NCI-H1105 (cell line): ENCODE measurements around the gene IGFBP3.
"Not testable (repeated sequence)": the region's sequence is repeated elsewhere in the genome, so short reads cannot be mapped to it uniquely, and the experiment has no call there.

Source experiments
- DNase-seq: peaks from one replicate; lab custom pipeline; 2025; lab: John Stamatoyannopoulos, UW

Gene IGFBP3, protein sequence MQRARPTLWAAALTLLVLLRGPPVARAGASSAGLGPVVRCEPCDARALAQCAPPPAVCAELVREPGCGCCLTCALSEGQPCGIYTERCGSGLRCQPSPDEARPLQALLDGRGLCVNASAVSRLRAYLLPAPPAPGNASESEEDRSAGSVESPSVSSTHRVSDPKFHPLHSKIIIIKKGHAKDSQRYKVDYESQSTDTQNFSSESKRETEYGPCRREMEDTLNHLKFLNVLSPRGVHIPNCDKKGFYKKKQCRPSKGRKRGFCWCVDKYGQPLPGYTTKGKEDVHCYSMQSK

DNA sequence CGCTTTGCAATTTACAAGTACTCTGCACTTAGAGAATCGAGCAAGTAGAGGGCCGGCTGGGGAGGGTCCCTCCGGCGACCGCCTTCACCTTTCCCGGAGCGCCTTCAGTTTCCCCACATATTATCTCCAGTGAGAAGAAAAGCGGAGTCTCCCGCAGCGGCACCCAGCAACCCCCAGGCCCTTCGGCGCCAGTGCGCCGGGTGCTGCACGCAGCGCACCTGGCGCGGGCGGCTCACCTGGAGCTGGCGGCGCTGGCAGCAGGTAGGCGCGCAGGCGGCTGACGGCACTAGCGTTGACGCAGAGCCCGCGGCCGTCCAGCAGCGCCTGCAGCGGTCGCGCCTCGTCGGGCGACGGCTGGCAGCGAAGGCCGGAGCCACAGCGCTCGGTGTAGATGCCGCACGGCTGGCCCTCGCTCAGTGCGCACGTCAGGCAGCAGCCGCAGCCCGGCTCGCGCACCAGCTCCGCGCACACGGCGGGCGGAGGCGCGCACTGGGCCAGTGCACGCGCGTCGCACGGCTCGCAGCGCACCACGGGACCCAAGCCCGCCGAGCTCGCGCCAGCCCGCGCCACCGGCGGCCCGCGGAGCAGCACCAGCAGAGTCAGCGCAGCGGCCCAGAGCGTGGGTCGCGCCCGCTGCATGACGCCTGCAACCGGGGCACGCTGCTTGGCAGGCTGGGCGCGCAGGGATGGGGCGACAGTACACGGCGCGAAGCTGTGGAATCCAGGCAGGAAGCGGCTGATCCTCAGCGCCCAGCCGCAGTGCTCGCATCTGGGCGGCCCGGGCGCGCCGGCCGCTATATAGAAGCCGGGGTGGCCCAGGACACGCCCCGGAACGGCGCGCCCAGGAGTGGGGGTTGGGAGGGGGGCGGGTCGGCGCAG, at the start of gene IGFBP3:
IGFBP3 (minus strand) TSS at position 771 of the 879 bp plus-strand sequence; CDS start at position 639, 132 bp downstream.
- DNase-seq = peak; percentile 83

DNA sequence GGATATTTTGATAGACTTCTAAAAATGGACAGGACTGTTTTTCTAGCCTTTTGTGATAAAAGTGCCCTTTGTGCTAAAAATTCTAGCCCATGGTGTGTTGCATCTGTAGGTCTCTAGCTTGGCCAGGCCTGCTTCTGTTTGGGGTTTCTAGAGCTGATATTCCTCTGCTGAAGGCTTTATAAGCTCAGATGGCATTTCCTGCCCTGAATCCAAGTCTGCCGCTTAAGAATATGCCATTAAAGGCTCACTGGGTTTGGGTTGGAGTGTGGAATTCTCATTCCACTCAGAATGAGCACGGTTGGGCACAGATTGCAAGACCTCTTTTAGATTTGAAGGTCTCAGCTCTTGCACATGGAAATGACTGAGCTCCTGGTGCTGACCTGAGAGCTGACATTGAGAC, 49.4 kb upstream of the IGFBP3 start:
- DNase-seq = no peak

DNA sequence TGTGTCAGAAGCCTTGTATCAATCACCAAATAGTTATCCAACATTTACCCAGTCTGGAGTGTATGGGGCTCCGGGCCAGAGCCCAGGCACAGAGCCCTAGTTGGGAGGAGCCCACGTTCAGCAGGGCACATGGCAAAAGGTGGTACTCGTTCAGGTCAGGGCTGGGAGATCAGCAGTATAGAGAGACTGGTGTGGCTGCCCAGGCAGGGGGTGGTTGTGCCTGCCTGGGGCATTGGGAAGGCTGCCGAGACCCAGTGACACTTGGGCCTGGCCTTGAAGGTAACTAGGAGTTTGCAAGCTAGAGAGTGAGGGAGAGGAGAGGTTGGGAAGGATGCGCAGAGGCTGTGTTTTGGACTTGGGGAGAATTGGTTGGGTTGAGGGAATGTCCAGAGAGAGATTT, 48.9 kb upstream of the IGFBP3 start:
- DNase-seq = no peak

DNA sequence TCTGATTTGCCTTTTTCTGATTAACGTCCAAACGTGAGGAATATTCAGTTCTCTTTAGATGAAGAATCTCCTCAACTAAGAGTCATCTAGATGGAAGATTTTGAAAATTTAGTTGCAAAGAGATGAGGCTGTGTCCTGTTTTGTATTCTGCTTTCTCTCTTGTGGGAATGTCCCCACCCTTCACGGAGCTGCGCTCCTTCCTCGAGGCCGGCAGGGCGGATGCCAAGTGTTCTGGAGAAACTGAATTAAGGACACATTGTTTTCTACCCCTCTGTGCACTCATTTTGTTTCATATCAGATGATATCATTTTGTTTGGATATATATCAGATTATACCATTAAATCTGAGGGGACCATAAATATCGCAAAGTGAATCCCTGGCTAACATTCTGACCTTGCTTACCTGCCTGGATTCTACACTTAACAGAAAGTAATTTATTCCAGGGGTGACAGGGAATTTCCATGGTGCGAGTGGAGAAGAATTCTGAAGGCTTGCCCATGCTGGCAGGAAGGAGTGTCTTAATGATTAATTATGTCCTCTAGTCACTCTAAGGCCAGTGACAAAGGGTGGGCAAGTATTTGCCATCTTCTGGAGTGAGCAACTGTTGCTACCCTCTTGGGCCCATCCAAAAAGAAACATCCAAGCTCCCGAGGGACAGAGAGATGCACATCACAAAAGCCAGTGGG, 47.9 kb upstream of the IGFBP3 start:
- DNase-seq = no peak

DNA sequence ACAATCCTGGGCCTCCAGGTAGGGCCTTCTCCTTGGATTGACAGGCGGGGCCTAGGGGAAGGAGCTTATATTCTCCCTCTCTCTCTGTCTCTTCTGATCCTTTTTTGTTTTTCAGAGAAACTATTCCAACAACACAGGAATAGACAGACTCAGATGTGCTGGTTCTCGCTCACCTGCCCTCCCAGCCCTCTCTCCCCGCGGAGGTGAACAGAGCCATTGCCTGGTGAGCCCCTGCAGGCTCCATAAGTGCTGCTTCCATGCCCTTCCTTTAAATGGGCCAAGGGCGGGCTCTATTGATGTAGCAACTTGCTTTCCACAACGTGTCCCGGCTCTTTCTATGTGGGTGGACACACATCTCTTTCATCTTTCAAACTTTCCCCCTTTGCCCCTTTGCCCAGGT, 47.2 kb upstream of the IGFBP3 start:
- no peak for DNase-seq

DNA sequence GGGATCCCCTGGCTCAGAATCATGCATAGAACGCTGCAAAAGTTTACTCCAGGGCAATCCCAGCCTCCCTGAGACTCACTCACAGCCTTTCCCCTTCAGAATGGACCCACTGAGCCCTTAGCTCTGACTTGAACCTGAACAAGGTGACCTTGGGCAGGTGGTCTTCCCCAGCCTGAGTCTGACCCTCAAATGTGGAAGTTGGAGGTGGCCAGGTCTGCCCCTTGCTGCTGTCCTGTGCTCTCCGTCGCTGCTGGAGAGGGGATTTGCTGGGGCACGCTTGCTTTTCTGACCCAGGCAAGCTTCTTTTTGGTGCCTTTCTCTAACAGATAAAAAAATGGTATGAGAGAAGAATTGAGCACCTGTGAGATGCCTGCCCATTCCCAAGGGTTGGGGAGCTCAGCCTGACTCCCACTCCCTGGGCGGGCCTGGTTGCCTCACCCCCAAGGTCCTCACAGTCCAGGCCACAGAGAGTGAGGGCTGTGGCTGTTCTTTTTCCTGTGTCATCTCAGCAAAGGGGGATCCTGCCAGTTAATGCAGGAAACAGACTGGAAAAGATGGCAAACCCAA, 46.6 kb upstream of the IGFBP3 start:
- no peak for DNase-seq

DNA sequence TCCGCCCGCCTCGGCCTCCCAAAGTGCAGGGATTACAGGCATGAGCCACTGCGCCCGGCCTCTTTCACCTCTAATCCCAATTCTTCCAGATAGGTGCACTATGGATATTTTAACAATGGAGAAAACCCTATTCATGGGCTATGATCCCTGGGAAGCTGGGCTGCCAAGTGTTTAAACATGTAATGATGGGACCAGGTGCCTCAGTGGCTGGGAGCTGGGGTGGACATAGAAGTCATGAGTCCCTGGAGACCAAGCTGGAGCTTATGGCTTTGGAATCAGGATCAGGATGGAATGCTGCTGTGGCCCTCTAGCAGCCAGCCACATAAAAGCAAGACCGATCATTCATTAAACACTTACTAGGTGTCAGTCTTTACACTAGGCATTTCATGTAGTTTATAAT, 41.8 kb upstream of the IGFBP3 start:
- no peak for DNase-seq

DNA sequence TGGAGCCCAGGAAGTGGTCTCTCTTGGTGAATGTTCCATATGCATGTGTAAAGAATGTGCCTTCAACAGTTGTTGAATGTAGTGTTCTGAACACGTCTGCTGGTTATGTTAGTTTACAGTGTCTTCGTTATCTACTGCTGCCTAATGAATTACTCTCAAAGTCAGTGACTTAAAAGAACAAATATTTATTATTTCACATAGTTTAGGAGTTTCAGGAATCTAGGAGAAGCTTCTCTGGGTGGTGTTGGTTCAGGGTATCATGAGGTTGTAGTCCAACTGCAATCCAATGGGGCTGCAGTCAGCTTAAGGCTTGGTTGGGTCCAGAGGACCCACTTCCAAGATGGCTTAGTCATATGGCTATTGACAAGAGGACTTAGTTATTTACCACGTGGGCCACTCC, 36.6 kb upstream of the IGFBP3 start:
- DNase-seq = no peak

DNA sequence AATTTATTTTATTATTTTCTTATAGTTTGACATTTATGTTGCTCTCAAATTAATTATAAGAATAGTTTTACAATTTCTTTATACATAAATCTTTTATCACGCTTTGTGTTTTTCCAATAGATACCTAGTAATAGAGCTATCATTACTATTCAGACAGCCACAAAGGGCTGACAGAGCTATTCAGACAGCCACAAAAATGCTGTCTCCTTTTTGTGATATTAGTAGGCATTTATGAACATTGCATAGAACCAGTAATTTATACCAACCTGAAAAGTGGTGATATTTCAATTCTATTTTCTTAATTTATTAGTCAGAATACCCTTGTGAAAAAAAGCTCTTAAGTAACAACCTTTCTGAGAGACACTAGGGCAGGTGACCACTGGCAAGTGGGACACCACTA, 34.2 kb upstream of the IGFBP3 start:
- no peak for DNase-seq

DNA sequence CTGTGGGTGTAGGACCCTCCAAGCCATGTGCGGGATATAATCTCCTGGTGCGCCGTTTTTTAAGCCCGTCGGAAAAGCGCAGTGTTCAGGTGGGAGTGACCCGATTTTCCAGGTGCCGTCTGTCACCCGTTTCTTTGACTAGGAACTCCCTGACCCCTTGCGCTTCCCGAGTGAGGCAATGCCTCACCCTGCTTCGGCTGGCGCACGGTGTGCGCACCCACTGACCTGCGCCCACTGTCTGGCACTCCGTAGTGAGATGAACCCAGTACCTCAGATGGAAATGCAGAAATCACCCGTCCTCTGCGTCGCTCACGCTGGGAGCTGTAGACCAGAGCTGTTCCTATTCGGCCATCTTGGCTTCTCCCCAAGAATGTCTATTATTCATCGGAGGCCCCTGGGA, 32.0 kb upstream of the IGFBP3 start:
- not testable (repeated sequence) for DNase-seq

DNA sequence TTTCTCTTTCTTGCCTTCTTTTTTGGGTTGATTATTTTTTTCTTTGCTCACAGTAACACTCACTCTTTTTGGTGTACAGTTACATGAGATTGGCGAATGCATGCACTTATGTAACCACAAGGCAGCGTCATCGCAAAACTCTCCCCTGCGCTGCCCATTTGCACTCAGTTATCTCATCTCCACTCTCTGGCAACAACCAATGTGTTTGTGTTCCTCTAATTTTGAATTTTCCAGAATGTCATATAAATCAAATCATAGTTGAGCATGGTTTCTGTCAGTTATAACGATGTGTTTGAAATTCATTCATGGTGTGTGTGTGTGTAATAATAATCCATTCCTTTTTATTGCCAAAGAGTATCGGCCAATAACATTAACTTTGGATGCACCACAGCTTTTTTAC, 23.0 kb upstream of the IGFBP3 start:
- DNase-seq = no peak

DNA sequence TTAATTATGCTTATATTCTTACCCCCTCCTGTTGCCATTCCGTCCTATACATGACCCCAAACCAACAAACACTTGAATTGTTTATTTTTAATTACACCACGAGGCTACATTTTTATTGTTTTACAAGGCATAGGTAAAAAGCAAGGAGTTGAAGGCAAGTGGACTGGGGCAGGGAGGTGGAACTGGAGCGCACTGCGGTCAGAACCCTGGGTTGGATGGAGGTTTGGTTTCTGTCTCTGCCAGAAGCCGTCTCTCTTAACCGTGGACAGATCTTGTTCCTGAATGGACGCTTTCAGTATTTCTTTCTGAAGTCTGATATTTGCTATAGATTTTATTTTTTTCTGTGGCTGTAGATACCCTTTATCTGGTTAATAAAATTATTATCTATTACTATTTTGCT, 19.9 kb upstream of the IGFBP3 start:
- no peak for DNase-seq

DNA sequence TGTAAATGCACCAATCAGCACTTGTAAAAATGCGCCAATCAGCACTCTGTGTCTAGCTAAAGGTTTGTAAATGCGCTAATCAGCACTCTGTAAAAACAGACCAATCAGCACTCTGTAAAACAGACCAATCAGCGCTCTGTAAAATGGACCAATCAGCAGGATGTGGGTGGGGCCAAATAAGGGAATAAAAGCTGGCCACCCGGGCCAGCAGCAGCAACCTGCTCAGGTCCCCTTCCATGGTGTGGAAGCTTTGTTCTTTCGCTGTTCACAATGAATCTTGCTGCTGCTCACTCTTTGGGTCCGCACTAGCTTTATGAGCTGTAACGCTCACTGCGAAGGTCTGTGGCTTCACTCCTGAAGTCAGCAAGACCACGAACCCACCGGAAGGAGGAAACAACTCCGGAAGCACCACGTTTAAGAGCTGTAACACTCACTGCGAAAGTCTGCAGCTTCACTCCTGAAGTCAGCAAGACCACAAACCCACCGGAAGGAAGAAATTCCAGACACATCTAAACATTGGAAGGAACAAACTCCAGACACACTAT, 19.2 kb upstream of the IGFBP3 start:
- DNase-seq = not testable (repeated sequence)

DNA sequence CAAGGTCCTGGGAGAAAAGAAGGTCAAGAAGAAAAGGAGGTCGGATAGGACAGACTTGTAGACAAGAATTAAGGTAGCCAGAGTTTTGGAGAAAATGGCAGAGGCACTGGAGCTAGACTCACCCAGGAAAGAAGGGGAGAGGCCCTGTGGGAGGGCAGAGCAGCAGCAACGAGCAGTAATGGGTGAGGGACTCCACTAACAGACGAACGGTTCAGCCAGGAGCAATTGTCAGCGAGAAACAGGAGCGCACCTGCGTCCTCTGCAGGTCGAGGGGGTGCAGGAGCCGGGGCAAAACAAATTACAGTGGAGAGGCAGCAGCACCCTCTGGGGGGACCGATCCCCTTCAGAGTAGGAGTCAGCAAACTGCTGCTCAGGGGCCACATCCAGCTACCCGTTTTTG, 18.5 kb upstream of the IGFBP3 start:
- no peak for DNase-seq

DNA sequence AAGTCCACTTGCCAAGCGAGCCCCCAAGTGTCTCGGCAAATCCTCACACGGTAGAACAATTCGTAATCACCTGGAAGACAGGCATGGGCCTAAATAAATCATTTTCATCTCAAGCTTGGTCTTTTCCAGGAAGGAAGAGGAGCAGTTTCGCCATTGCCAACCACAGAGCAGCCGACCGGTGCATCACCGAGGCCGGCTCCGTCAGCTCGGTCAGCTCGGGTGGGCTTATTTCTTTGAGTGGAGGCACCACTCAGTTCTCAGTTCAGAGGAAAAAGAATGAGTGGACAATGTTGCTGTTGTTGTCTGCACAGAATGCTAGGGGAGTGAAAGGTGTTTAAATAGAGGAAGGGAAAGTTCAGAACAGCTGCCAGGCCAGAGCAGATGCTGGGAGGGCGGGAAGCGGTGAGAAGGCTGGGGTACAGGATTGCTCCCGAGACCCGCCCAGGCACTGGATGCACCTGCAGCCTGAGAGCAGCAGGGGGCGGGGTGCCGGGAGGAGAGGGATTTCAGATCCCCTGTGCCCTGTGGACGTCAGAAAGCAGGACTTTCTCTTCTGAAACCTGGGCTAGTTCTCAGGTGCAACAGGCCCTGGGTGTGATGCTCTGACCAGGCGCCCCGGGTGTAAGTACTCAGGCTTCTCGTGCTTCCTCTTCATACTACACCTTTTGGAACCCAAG, 17.7 kb upstream of the IGFBP3 start:
- no peak for DNase-seq

DNA sequence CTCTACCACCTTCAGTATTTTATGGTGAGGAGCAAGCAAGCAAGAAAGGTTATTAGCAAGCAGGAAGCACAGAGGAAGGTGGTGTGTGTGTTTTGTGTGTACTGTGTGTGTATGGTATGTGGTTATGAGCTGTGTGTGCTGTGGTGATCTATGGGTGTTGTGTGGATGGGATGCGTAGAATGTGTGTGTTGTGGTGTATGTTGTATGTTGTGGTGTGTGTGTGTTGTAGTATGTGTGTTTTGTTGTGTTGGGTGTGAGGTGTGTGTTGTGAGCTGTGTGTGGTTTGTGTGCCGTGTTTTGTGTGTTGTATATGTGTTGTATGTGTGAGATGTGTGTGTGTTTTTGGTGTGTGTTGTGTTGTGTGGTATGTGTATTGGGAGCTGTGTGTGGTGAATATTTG, 16.8 kb upstream of the IGFBP3 start:
- DNase-seq = no peak

DNA sequence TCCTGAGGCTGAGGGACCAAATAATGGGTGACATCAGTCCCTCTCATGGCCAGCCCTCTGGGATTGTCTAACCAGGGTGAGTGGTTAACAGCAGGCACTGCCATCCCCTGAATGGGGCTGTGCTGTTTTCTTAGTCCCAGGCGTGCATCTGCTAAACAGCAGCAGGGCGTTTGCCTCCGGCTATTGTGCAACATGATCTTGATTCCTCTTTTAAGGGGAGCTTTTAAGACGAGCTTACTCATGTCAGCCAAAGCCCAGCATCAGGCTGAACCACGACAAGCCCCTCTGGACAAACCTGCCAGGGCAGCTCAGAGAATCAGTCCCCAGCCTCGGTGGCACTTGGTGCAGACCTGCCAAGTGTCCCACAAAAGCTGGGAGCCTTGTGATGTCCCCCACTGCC, 16.2 kb upstream of the IGFBP3 start:
- DNase-seq = no peak

DNA sequence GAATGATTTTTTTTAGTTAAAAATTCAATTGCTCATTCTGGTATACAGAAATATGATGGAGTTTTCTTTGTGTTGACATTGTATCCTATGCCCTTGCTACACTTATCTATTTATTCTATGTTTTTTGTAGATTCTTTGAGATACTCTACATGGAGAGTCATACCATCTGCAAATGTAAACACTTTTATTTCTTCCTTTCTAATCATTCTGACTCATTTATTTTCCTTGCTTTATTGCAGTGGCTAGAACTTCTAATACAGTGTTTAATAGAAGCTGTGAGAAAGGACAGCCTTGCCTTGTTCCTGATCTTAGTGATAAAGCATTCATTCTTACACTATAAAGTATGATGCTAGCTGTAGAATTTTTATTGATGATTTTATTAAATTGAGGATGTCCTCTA, 9.9 kb upstream of the IGFBP3 start:
- no peak for DNase-seq

DNA sequence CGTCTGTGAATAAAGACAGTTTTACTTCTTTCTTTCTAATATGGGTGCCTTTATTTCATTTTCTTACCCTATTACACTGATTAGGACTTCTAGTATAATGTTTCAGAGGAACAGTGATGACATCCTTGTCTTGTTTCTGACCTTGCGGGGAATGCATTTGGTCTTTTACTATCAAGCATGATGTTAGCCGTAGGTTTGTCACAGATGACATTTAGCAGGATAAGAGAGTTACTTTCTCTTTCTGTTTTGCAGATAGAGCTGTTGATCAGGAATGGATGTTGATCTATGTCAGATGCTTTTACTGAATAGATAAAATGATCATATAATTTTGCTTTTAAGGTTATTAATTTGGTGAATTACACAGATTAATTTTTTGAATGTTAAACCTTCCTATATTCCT, 6.6 kb upstream of the IGFBP3 start:
- DNase-seq = no peak

DNA sequence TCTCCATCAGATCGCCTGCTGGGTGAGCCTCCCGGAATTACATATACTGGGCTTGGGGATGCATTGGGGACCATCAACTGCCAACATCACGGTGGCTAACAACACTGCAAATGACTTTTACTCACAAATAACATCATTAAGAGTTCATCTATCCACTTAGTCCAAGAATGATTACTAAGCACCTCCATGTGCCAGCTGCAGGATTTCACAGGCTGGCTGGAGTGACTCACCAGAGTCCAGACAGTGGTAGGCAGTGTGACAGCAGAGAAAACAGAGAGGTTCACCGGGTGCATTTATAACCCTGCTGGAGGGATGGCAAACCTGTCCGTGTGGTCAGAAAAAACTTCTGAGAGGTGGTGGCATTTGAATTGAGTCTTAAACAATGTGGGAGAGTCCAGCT, 3.2 kb upstream of the IGFBP3 start:
- no peak for DNase-seq

DNA sequence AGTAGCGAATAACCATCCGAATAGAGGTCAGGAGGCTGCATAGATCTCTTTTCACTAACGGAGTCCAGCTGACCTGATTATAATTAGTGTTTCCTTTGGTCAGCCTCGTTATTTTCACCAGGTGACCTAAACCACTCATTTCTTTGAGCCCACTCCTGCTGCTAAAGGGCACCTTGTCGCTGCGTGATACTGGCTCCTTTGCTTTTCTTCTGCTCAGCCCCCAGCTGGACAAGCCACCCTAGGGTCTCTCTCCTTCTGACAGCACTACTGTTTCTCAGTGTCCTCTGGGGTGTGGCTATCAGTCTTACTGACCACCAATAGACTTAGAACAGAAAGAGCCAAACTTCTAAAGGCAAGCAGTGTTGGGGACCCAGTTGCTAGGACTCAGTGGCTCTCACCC, 2.7 kb upstream of the IGFBP3 start:
- DNase-seq = no peak

DNA sequence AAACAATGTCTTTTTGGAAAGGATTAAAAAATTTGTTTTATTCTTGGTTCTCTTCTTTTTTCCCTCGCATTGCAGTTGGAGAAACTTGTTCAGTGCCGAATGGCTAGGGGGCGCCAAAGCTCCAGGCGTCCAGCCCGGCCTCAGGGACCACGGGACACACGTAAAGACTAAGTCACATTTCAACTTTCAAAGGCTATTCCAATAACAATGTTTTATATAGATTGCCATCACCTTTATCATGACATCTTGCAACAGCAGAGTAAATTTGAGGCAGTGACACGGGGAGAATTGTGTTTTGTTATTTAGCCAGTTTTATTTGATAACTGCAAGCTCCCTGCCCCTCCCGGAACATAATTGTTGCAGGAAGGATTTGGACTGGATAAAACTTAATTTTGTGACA, 2.2 kb upstream of the IGFBP3 start:
- DNase-seq = peak; percentile 53
